GM12878 (cell line): ENCODE results near the gene ABCG1. TPM values are rescaled to one million over a fixed set of nuclear protein-coding genes. Genes with fewer than 3 reads are reported as not detected.

Source experiments
- ATAC-seq: fragments of 200-7000 bp; cut with Tn5 transposase; 3 replicates; pipeline ENCODE4 v1.9.1; 2020; ENCODE audit warnings: mild to moderate bottlenecking, moderate library complexity
- BruUV-seq: library from RNA; stranded (reverse); fragments of 400-500 nt; replicated peaks from 2 replicates; lab custom pipeline; 2021; lab: Mats Ljungman, UMichigan
- CTCF ChIA-PET: fragments of 300-600 bp; sonication (Branson Sonifier 250); formaldehyde crosslinking; extraction: SDS; loops from one replicate; lab custom pipeline; 2021; ENCODE audit warnings: inconsistent platforms; lab: Yijun Ruan, JAX
- POLR2A ChIA-PET: fragments of 350-600 bp; formaldehyde crosslinking; extraction: SDS; loops from one replicate; lab custom pipeline; 2021; ENCODE audit warnings: inconsistent platforms; lab: Charles Lee
- RAD21 ChIA-PET: fragments of 300-600 bp; sonication (Branson Sonifier 250); formaldehyde crosslinking; loops from one replicate; lab custom pipeline; 2023; ENCODE audit warnings: antibody characterized with exemption; ENCODE audit not compliant: unreplicated experiment; lab: Charles Lee
- SMC1A ChIA-PET: fragments of 300-600 bp; sonication (Branson Sonifier 250); formaldehyde crosslinking; loops from one replicate; lab custom pipeline; 2023; ENCODE audit not compliant: unreplicated experiment, uncharacterized antibody; lab: Charles Lee
- DNase-seq: peaks from one replicate; pipeline ENCODE4 v3.0.0-alpha.2; 2011; ENCODE audit warnings: low read depth, low spot score
- FAIRE-seq: peaks from 3 replicates; lab custom pipeline; 2011; peaks lifted over from hg19 to GRCh38; lab: Jason Lieb, UNC
- H2AFZ ChIP-seq: 2 replicates; pipeline ENCODE4 v1.6.0; 2011; ENCODE audit warnings: low read depth, low read length, control low read depth; ENCODE audit not compliant: control insufficient read depth
- H3K27ac ChIP-seq: 2 replicates; pipeline ENCODE4 v1.5.1; 2011; ENCODE audit warnings: control low read depth; ENCODE audit not compliant: control insufficient read depth, insufficient read depth
- H3K27me3 ChIP-seq, 2 experiments: replicated peaks in 1 of 2; 2 replicates each; pipeline versions ENCODE4 v1.6.0 to v1.6.1; 2011; ENCODE audit warnings: low read length in 1 of 2; ENCODE audit not compliant: control insufficient read depth in 2 of 2, insufficient read depth in 2 of 2
- H3K36me3 ChIP-seq, 2 experiments: 2 replicates each; pipeline ENCODE4 v1.5.1; 2011; ENCODE audit warnings: low read length in 1 of 2; ENCODE audit not compliant: control insufficient read depth in 2 of 2, insufficient read depth in 2 of 2
- H3K4me1 ChIP-seq: 2 replicates; pipeline ENCODE4 v1.6.1; 2011; ENCODE audit warnings: mild to moderate bottlenecking, low read length, moderate library complexity, mixed read lengths; ENCODE audit not compliant: control insufficient read depth, insufficient read depth
- H3K4me2 ChIP-seq: 2 replicates; pipeline ENCODE4 v1.6.0; 2011; ENCODE audit warnings: control low read depth; ENCODE audit not compliant: control insufficient read depth, insufficient read depth
- H3K4me3 ChIP-seq: fragments of 200-600 bp; sonication (generic); 2 replicates; pipeline ENCODE4 v1.5.1; 2016
- H3K79me2 ChIP-seq: 2 replicates; pipeline ENCODE4 v1.6.0; 2011; ENCODE audit warnings: low read length; ENCODE audit not compliant: control insufficient read depth, insufficient read depth
- H3K9ac ChIP-seq: 2 replicates; pipeline ENCODE4 v1.8.0; 2011; ENCODE audit warnings: low read length, control low read depth, mixed read lengths; ENCODE audit not compliant: control insufficient read depth, insufficient read depth
- H3K9me3 ChIP-seq: replicated peaks from 3 replicates; pipeline ENCODE4 v1.5.1; 2011; ENCODE audit warnings: mild to moderate bottlenecking, low read length; ENCODE audit not compliant: control insufficient read depth, insufficient read depth
- H4K20me1 ChIP-seq: 2 replicates; pipeline ENCODE4 v1.6.0; 2011; ENCODE audit not compliant: control insufficient read depth, insufficient read depth
- BMI1 ChIP-seq: fragments of 450-650 bp; IDR thresholded peaks from 2 replicates; pipeline ENCODE4 v1.6.1; 2016; ENCODE audit warnings: mild to moderate bottlenecking, moderate library complexity, borderline replicate concordance
- CREB1 ChIP-seq: IDR thresholded peaks from 2 replicates; pipeline ENCODE4 v1.6.1; 2012; ENCODE audit warnings: low read depth, mild to moderate bottlenecking, inconsistent platforms
- JUNB ChIP-seq: IDR thresholded peaks from 2 replicates; pipeline ENCODE4 v1.6.1; 2016; ENCODE audit warnings: antibody characterized with exemption, mild to moderate bottlenecking
- RBBP5 ChIP-seq: fragments of 200-600 bp; sonication (generic); conservative IDR thresholded peaks from 2 replicates; pipeline ENCODE4 v1.6.1; 2016
- RCOR1 ChIP-seq: conservative IDR thresholded peaks from 2 replicates; pipeline ENCODE4 v1.6.1; 2012; ENCODE audit warnings: low read depth, low read length, improper control_type of control experiment
- RELA ChIP-seq: fragments of 450-650 bp; IDR thresholded peaks from 2 replicates; pipeline ENCODE4 v1.8.0; 2014; ENCODE audit warnings: borderline replicate concordance; ENCODE audit not compliant: partially characterized antibody
- STAT3 ChIP-seq: IDR thresholded peaks from 2 replicates; pipeline ENCODE4 v1.6.1; 2011; ENCODE audit warnings: low read depth, low read length, improper control_type of control experiment
- YY1 ChIP-seq: IDR thresholded peaks from 2 replicates; pipeline ENCODE4 v1.6.1; 2011; ENCODE audit warnings: low read depth, mild to moderate bottlenecking, low read length
- WGBS: methylation state at CpG from one replicate; pipeline ENCODE4 v1.1.6; 2016; ENCODE audit warnings: low lambda C conversion rate; ENCODE audit not compliant: insufficient replicate concordance, insufficient coverage; ENCODE audit errors: missing lambda C conversion rate; 5-methylcytosine and 5-hydroxymethylcytosine counted together
- in situ Hi-C: fragments of 300-500 bp; cut with MboI; formaldehyde crosslinking; loops from 9 replicates; pipeline ENCODE4 v1.14.3; 2018; ENCODE audit warnings: mixed read lengths
- intact Hi-C: fragments of 100-400 bp; cut with micrococcal nuclease; formaldehyde crosslinking; loops from one replicate; pipeline ENCODE4 v1.14.2; 2022; ENCODE audit not compliant: unreplicated experiment
- polyA plus RNA-seq, 11 experiments: library from polyadenylated mRNA; depleted of rRNA in 4 of 11; unstranded in 6 of 11; stranded (reverse) in 5 of 11; fragments of >200 nt; fragmentation: Nextera tagmentation in 4 of 11; fragmentation: Illumina TruSeq in 1 of 11; extraction: Ambion mirVana in 4 of 11; extraction: Trizol in 1 of 11; gene quantifications; 1 replicate in 1 of 11; 2 replicates in 10 of 11; pipeline versions ENCODE4 v1.2.1 to v1.2.3, GENCODE V29; 2011 to 2016; ENCODE audit warnings: inconsistent platforms in 2 of 11, missing spikeins in 2 of 11, low read depth in 1 of 11
- total RNA-seq, 4 experiments: library from RNA; depleted of rRNA in 3 of 4; stranded (reverse); fragments of >200 nt in 3 of 4; fragmentation: Illumina TruSeq in 1 of 4; extraction: Trizol in 1 of 4; gene quantifications; 2 replicates each; pipeline versions ENCODE4 v1.2.1 to v1.2.3, GENCODE V29; 2013 to 2021
- TF ChIP-seq, protein P1 (sequence below): IDR thresholded peaks from 2 replicates; pipeline ENCODE4 v1.6.1; 2012; ENCODE audit warnings: mild to moderate bottlenecking, low read depth, low read length
- TF ChIP-seq, protein P2 (sequence below): fragments of 450-650 bp; IDR thresholded peaks from 2 replicates; pipeline ENCODE4 v1.6.1; 2016; ENCODE audit warnings: mild to moderate bottlenecking
- TF ChIP-seq, protein P3 (sequence below): IDR thresholded peaks from 2 replicates; pipeline ENCODE4 v1.6.1; 2012; ENCODE audit warnings: low read depth, low read length, improper control_type of control experiment

Gene ABCG1
- total and polyA plus RNA-seq, 10 of the 15 experiments (the other 5 are each of a cell fraction or from before 2014, with no cell fraction given), result 0.59 to 19.3 (median 5.7) TPM

DNA sequence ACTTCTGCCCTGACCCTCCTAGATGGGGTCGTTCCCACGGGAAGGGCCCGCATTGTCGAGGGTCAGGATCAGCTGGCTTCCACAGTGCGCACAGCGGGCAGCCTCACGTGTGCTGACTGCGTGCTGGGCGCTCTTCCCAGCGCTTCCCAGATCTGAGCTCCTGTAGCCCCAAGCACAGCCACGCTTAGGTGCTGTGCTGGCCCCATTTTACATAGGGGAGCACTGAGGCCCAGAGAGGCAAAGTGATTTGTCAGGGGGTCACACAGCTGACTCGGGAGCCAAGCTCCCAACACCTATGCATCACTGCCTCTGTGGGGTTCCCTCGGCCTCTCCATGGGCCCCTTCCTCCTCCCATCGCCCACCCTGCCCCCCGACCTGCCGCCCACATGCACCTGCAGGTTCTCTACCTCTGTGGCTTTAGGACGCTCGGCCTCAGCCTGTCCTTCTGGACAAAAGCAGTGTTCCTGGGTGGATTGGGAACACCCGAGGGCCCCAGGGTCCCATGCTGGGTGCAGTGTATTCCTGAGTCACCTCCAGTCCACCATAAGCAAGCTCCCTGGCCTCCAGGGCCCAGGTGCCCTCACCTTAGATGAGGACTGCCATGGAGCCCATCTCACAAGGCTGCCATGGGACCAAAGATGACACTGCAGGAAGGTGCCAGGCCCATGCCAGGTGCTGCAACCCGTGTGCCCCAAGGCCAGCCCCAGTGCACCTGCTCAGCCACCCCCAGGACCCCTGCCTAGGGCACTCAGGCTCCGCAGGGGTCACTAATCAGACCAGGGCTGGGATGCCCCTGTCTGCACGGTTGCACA is 73.0 kb downstream of the ABCG1 start:
- FAIRE-seq, result no peak
- Histone ChIP-seq H3K27ac (no peak overlapping the region), H3K4me2 (no peak overlapping the region), H3K36me3 (no peaks in the 10 kb centered on the region), H3K9ac (no peak overlapping the region), H4K20me1 (no peaks in the 10 kb centered on the region), H3K4me3 (no peak overlapping the region), H3K27me3 (no peaks in the 10 kb centered on the region), H3K9me3 (no peaks in the 10 kb centered on the region; the same call in 2 of the 3 replicates), H3K79me2 (no peaks in the 10 kb centered on the region), H3K4me1 (peaks cover 11% of the 10 kb centered on the region), H2AFZ (no peak overlapping the region)
- RAD21 ChIA-PET, result interaction anchor here (1.2 kb wide), 1 partner anchor 54 kb away, joined by 4 read pairs; no protein-coding TSS in a partner anchor
- SMC1A ChIA-PET, result no interaction called here
- WGBS, result 71% methylated on average over 21 of the region's 22 CpGs
- no TSS peak for BruUV-seq
- intact Hi-C loops, result no loop called here
- CTCF ChIA-PET, result interaction anchor here (0.9 kb wide), 1 partner anchor 17 kb away, joined by 3 read pairs; no protein-coding TSS in a partner anchor
- TF ChIP-seq STAT3 (no peak), CREB1 (no peak), JUNB (no peak), BMI1 (no peak), YY1 (no peak), RELA (no peak), RBBP5 (no peak), RCOR1 (no peak)
- TF ChIP-seq, protein P1, sequence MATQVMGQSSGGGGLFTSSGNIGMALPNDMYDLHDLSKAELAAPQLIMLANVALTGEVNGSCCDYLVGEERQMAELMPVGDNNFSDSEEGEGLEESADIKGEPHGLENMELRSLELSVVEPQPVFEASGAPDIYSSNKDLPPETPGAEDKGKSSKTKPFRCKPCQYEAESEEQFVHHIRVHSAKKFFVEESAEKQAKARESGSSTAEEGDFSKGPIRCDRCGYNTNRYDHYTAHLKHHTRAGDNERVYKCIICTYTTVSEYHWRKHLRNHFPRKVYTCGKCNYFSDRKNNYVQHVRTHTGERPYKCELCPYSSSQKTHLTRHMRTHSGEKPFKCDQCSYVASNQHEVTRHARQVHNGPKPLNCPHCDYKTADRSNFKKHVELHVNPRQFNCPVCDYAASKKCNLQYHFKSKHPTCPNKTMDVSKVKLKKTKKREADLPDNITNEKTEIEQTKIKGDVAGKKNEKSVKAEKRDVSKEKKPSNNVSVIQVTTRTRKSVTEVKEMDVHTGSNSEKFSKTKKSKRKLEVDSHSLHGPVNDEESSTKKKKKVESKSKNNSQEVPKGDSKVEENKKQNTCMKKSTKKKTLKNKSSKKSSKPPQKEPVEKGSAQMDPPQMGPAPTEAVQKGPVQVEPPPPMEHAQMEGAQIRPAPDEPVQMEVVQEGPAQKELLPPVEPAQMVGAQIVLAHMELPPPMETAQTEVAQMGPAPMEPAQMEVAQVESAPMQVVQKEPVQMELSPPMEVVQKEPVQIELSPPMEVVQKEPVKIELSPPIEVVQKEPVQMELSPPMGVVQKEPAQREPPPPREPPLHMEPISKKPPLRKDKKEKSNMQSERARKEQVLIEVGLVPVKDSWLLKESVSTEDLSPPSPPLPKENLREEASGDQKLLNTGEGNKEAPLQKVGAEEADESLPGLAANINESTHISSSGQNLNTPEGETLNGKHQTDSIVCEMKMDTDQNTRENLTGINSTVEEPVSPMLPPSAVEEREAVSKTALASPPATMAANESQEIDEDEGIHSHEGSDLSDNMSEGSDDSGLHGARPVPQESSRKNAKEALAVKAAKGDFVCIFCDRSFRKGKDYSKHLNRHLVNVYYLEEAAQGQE, result no peak
- TF ChIP-seq, protein P2, sequence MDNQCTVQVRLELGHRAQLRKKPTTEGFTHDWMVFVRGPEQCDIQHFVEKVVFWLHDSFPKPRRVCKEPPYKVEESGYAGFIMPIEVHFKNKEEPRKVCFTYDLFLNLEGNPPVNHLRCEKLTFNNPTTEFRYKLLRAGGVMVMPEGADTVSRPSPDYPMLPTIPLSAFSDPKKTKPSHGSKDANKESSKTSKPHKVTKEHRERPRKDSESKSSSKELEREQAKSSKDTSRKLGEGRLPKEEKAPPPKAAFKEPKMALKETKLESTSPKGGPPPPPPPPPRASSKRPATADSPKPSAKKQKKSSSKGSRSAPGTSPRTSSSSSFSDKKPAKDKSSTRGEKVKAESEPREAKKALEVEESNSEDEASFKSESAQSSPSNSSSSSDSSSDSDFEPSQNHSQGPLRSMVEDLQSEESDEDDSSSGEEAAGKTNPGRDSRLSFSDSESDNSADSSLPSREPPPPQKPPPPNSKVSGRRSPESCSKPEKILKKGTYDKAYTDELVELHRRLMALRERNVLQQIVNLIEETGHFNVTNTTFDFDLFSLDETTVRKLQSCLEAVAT, result no peak
- TF ChIP-seq, protein P3, sequence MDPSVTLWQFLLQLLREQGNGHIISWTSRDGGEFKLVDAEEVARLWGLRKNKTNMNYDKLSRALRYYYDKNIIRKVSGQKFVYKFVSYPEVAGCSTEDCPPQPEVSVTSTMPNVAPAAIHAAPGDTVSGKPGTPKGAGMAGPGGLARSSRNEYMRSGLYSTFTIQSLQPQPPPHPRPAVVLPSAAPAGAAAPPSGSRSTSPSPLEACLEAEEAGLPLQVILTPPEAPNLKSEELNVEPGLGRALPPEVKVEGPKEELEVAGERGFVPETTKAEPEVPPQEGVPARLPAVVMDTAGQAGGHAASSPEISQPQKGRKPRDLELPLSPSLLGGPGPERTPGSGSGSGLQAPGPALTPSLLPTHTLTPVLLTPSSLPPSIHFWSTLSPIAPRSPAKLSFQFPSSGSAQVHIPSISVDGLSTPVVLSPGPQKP, result no peak
- POLR2A ChIA-PET, result interaction anchor here (0.5 kb wide), 1 partner anchor 1646 kb away, joined by 5 read pairs; no protein-coding TSS in a partner anchor
- in situ Hi-C loops, result no loop called here
- peak; percentile 41 for ATAC-seq
- DNase-seq, result no peak
